GM13976 (cell line): ENCODE data around the gene GSK3A.

ENCODE experiments used
- DNase-seq: peaks from one replicate; pipeline ENCODE4 v3.0.0; 2012; ENCODE audit warnings: low spot score
- in situ Hi-C: fragments of 300-500 bp; cut with MboI; formaldehyde crosslinking; loops from one replicate; pipeline ENCODE4 v1.12.0; 2022; ENCODE audit warnings: low sequenced_read_pairs, mixed read lengths, inconsistent platforms; ENCODE audit not compliant: unreplicated experiment
- TF ChIP-seq, protein P1 (sequence below): IDR thresholded peaks from 2 replicates; pipeline ENCODE4 v1.5.1; 2012; ENCODE audit warnings: borderline replicate concordance, mild to moderate bottlenecking; ENCODE audit not compliant: insufficient read depth; ENCODE audit errors: extremely low read depth, missing control alignments, control extremely low read depth

Gene GSK3A

DNA sequence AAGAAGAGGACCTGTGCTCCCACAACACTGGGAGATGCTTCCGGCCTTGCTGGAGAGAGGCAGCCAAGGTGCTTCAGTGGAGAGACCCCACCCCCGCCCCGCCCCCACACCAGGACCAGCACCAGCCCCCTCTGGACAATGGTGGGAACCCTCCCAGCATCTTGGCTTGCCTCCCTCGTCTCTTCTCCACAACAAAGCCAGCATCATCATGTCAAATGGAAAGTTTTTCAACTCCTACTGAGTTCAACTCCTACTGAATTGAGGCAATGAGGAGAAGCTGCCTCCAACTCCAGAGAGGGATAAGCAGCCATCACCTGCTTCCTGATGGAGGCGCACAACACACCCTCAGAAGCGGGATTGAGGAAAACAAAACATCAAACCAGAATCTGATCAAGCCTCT lies 37.7 kb downstream of the GSK3A start:
- TF ChIP-seq, protein P1, sequence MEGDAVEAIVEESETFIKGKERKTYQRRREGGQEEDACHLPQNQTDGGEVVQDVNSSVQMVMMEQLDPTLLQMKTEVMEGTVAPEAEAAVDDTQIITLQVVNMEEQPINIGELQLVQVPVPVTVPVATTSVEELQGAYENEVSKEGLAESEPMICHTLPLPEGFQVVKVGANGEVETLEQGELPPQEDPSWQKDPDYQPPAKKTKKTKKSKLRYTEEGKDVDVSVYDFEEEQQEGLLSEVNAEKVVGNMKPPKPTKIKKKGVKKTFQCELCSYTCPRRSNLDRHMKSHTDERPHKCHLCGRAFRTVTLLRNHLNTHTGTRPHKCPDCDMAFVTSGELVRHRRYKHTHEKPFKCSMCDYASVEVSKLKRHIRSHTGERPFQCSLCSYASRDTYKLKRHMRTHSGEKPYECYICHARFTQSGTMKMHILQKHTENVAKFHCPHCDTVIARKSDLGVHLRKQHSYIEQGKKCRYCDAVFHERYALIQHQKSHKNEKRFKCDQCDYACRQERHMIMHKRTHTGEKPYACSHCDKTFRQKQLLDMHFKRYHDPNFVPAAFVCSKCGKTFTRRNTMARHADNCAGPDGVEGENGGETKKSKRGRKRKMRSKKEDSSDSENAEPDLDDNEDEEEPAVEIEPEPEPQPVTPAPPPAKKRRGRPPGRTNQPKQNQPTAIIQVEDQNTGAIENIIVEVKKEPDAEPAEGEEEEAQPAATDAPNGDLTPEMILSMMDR: no peak
- in situ Hi-C loops: no loop called here
- DNase-seq: no peak

DNA sequence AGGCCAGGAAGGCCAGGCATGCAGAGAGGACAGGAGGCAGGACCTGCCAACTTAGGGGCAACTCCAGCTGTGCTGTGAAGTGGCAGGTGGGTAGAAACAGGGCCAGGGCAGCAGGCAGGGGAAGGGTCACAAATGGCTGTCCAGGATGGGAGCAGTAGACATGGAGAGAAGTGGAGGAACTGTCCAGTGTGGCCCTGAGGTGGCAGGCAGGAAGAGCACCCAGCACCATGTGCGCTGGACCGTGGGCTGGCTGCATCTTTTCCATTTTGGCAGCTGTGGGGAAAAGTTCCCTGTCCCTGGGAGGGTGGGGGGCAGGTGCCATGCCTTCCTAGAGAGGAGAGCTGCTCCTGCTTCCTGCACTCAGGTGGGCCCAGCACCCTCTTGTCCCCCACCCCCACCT lies 38.7 kb downstream of the GSK3A start:
- in situ Hi-C loops: no loop called here
- TF ChIP-seq, protein P1: no peak
- DNase-seq: no peak

DNA sequence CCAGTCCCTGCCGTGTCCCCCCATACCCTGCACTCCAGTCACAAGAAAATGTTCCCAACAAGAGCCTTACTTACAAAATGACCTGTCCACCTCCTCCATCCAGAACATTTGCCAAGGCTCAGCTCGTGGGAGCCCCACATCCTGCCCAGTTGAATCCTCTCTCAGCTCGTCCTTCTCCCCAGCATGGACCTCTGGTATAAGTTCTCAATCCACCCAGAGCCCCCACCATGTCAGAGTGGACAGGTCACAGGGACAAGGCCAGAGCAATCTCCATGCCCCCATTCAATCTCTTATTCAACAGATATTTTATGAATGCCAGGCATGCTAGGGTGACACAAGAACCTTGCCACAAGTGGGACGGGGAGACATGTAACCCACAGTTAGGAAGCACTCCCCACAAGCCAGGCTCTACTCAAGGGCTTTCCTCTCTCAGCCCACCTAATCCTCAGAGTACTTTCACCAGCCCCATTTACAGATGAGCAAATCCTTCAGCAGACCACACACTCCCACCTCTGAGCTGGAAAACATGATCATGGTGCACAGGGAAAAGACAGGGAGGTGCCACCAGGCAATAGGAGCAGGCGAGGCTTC lies 40.0 kb downstream of the GSK3A start:
- DNase-seq: no peak
- in situ Hi-C loops: no loop called here
- TF ChIP-seq, protein P1: no peak

DNA sequence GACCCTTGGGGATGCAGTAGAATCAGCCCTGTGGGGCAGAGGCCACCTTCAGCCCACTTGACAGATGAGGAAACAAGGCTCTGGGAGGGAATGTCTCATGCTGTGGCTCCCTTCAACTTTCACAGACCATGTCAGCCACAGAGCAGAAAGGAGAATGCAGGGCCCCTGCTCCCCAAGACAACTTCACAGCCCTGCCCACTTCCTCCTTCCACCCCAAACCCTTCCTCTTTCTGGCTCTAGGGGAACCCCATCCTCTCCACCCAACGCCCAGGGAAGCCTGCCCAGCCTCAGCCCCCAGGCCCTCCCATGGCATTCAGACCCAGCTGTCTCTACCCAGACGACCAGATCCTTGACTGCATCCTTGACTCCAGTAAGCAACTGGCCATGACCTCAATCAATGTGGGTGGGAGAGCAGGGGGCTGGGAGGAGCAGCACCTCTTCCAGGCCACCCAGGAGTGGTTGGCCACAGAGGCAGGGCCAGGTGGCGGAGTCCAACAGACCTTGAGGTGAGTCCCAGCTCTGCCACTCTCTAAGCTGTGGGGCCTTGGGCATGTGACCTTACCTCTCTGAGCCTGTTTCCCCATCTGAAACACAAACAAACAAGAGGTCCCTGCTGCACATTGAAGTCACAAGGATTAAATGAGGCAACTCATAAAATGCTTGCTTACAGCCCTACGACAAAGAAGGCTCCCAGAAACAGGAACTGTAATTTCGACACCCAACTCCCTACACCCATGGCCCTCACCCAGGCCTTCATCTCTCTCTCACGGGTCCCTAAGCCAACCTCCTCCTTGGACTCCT lies 40.7 kb downstream of the GSK3A start:
- in situ Hi-C loops: no loop called here
- DNase-seq: peak; percentile 88
- TF ChIP-seq, protein P1: no peak

DNA sequence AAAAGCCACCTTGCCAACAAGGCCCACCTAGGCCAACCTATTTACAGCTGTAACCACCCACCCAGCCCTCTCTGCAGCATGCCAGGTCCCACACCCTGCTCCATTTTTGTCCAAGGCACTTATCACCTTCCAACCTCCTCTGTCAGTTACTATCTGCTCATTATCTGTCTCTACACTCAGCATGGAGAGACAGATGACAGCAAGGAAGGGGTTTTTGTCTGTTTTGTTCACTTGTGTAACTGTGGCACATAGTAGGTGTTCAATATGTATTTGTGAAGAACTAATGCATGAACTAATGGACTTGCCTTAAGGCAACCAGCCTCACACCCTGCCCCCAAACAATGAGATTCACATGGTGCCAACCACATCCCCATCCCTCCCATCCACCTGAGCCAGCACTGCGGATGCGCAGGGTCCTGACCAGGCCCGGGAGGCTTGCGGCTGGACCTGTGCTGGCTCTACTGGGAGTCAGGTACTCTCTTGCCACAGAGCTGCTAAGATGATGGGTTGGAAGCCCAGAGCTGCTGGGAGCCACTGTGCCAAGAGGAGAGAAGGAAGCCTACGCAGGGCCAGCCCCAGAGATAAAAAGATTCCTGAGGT lies 42.2 kb downstream of the GSK3A start:
- in situ Hi-C loops: no loop called here
- TF ChIP-seq, protein P1: no peak
- DNase-seq: no peak

DNA sequence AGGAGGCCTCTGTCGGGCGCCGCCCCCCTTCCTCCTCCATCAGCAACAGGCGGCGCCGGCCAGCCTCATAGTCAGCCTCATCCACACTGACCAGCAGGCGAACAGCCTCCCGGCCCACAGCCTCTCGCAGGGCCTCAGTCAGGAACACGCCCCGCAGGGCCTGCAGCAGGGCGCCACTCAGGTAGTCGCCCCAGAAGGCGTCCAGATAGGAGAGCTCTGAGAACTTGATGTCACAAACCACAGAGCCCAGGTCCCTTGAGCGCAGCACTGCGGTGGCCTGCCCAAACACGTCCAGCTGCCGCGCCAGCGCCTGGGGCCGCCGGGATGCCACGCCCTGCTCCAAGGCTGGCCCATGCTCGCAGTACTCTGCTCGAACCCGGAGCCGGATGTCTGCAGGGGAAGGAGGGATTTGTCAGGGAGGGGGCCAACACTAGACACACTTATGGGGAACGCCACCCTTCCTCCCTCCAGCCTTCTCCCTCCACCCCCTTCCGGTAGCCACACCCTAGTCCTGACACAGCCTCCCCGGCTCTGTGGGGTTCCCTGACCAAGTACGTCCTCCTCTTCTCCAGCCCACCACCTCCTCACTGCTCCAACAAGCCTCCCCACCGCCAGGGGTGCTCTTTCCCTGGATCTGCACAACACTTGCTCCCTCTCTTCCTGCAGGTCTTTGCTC lies 42.8 kb downstream of the GSK3A start:
- TF ChIP-seq, protein P1: peak; percentile 53
- DNase-seq: peak; percentile 88
- in situ Hi-C loops: loop anchor here (10.0 kb wide), 1 partner anchor 95 kb away; no protein-coding TSS in a partner anchor
